ENCODE measurements around the gene TIMM17A. TPM values are rescaled to one million over a fixed set of nuclear protein-coding genes. Genes with fewer than 3 reads are reported as not detected.

TIMM17A gene
- polyA plus RNA-seq, 3 donors, result 27.4 to 50.3 (median 45.4) TPM

- no peak overlapping the region for H2AFZ ChIP-seq (ENCODE audit: insufficient read depth, low read depth, low read length, poor library complexity, severe bottlenecking)
- Mint-ChIP-seq H3K36me3 (peaks cover 75 to 95% of the 10 kb centered on the region in 2 donors), H3K4me3 (no peak overlapping the region), H3K4me1 (no peaks in the 10 kb centered on the region), H3K27me3 (ENCODE audit: low read depth in 3 of 3) (peaks cover 0 to 2% (median 1%) of the 10 kb centered on the region in 3 donors), H3K9me3 (peaks cover 0 to 2% (median 0%) of the 10 kb centered on the region in 7 donors), H3K27ac (no peak overlapping the region)
- H3K79me2 ChIP-seq (ENCODE audit: insufficient read depth, low read length), result no peaks in the 10 kb centered on the region
- no peak for DNase-seq
- over 99% methylated on average over 9 of the region's 9 CpGs for WGBS (ENCODE audit: insufficient coverage)
- H3K27ac ChIP-seq (ENCODE audit: low read depth in 1 of 2, low read length in 2 of 2), result no peak overlapping the region
- H3K4me2 ChIP-seq (replicated peaks; ENCODE audit: extremely low read depth, low read length, poor library complexity, severe bottlenecking), result no peak overlapping the region
- no peaks in the 10 kb centered on the region for H3K27me3 ChIP-seq (ENCODE audit: control insufficient read depth in 2 of 2, insufficient read depth in 2 of 2, low read length in 2 of 2)
- H3K9ac ChIP-seq (ENCODE audit: insufficient read depth, low read length, poor library complexity, severe bottlenecking), result no peak overlapping the region
- intact Hi-C loops (cut with micrococcal nuclease), result loop anchor here in 1 of 2 donors (10.0 kb wide), 1 partner anchor 120 kb away; the partner anchor contains the start of gene GPR37L1
- H3K4me3 ChIP-seq (replicated peaks in 1 of 3; ENCODE audit: low read depth in 2 of 3, low read length in 3 of 3), result no peak overlapping the region
- no peaks in the 10 kb centered on the region for H3K9me3 ChIP-seq (replicated peaks in 1 of 2; ENCODE audit: control insufficient read depth in 1 of 2, insufficient read depth in 1 of 2, low read length in 2 of 2)
- TF ChIP-seq, protein P1, sequence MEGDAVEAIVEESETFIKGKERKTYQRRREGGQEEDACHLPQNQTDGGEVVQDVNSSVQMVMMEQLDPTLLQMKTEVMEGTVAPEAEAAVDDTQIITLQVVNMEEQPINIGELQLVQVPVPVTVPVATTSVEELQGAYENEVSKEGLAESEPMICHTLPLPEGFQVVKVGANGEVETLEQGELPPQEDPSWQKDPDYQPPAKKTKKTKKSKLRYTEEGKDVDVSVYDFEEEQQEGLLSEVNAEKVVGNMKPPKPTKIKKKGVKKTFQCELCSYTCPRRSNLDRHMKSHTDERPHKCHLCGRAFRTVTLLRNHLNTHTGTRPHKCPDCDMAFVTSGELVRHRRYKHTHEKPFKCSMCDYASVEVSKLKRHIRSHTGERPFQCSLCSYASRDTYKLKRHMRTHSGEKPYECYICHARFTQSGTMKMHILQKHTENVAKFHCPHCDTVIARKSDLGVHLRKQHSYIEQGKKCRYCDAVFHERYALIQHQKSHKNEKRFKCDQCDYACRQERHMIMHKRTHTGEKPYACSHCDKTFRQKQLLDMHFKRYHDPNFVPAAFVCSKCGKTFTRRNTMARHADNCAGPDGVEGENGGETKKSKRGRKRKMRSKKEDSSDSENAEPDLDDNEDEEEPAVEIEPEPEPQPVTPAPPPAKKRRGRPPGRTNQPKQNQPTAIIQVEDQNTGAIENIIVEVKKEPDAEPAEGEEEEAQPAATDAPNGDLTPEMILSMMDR (IDR thresholded peaks at IDR 0.05), result no peak
- H3K36me3 ChIP-seq (replicated peaks in 1 of 2; ENCODE audit: control insufficient read depth in 1 of 2, insufficient read depth in 2 of 2, low read length in 2 of 2), result peaks cover 76 to 93% of the 10 kb centered on the region in 2 donors
- H4K20me1 ChIP-seq (ENCODE audit: insufficient read depth, low read length), result peaks cover 50% of the 10 kb centered on the region
- H3K4me1 ChIP-seq (ENCODE audit: control insufficient read depth in 1 of 2, insufficient read depth in 2 of 2, low read length in 2 of 2), result no peaks in the 10 kb centered on the region
These were observed 49.4 kb downstream of the TIMM17A start for GRCh38 chr1:202004711-202005110.

- no peak overlapping the region for H3K27ac Mint-ChIP-seq
- TF ChIP-seq, protein P1 (IDR thresholded peaks at IDR 0.05), result no peak
These were observed 50.7 kb downstream of the TIMM17A start for GRCh38 chr1:202005958-202006357.

More at GRCh38 chr1:202005958-202006357, 50.7 kb downstream of the TIMM17A start:
- peaks cover 0 to 3% (median 1%) of the 10 kb centered on the region in 3 donors for H3K27me3 Mint-ChIP-seq (ENCODE audit: low read depth in 3 of 3)
- Histone ChIP-seq H3K36me3 (replicated peaks in 1 of 2; ENCODE audit: control insufficient read depth in 1 of 2, insufficient read depth in 2 of 2, low read length in 2 of 2) (peaks cover 64 to 88% of the 10 kb centered on the region in 2 donors), H3K4me2 (replicated peaks; ENCODE audit: extremely low read depth, low read length, poor library complexity, severe bottlenecking) (no peak overlapping the region), H3K9me3 (replicated peaks in 1 of 2; ENCODE audit: control insufficient read depth in 1 of 2, insufficient read depth in 1 of 2, low read length in 2 of 2) (no peaks in the 10 kb centered on the region), H4K20me1 (ENCODE audit: insufficient read depth, low read length) (peaks cover 44% of the 10 kb centered on the region), H3K9ac (ENCODE audit: insufficient read depth, low read length, poor library complexity, severe bottlenecking) (no peak overlapping the region), H3K4me1 (ENCODE audit: control insufficient read depth in 1 of 2, insufficient read depth in 2 of 2, low read length in 2 of 2) (no peaks in the 10 kb centered on the region), H3K27ac (ENCODE audit: low read depth in 1 of 2, low read length in 2 of 2) (no peak overlapping the region), H3K4me3 (replicated peaks in 1 of 3; ENCODE audit: low read depth in 2 of 3, low read length in 3 of 3) (no peak overlapping the region), H2AFZ (ENCODE audit: insufficient read depth, low read depth, low read length, poor library complexity, severe bottlenecking) (no peak overlapping the region), H3K79me2 (ENCODE audit: insufficient read depth, low read length) (no peaks in the 10 kb centered on the region), H3K27me3 (ENCODE audit: control insufficient read depth in 2 of 2, insufficient read depth in 2 of 2, low read length in 2 of 2) (no peaks in the 10 kb centered on the region)
- H3K36me3 Mint-ChIP-seq, result peaks cover 64 to 82% of the 10 kb centered on the region in 2 donors
- H3K4me3 Mint-ChIP-seq, result no peak overlapping the region
- no peaks in the 10 kb centered on the region for H3K4me1 Mint-ChIP-seq
- H3K9me3 Mint-ChIP-seq, result peaks cover 0 to 2% (median 0%) of the 10 kb centered on the region in 7 donors
- intact Hi-C loops (cut with micrococcal nuclease), result loop anchor here in 1 of 2 donors (10.0 kb wide), 1 partner anchor 119 kb away; the partner anchor contains the start of gene GPR37L1
- no CpG with 5 or more reads among the region's 2 CpGs for WGBS (ENCODE audit: insufficient coverage)
- DNase-seq, result no peak

All from CD14-positive monocyte (primary cell).